Liver (tissue), 9 donors: ENCODE data around the gene LYZL6. TPM values are rescaled to one million over a fixed set of nuclear protein-coding genes. Genes with fewer than 3 reads are reported as not detected.
"Not testable (repeated sequence)": the region's sequence is repeated elsewhere in the genome, so short reads cannot be mapped to it uniquely, and the experiment has no call there.

Experiments used
- DNase-seq: peaks from one replicate; pipeline ENCODE4 v3.0.0-alpha.2; 2017; ENCODE audit warnings: low spot score
- H3K27ac ChIP-seq, 2 donors: one replicate each; pipeline ENCODE4 v1.7.0; 2013; ENCODE audit warnings: inconsistent platforms in 2 of 2, low read length in 2 of 2, control low read depth in 1 of 2, low read depth in 1 of 2, mild to moderate bottlenecking in 1 of 2
- H3K27me3 ChIP-seq, 4 donors: one replicate each; pipeline versions ENCODE4 v1.6.1 to v1.7.0; 2013; ENCODE audit warnings: low read length in 3 of 4, inconsistent platforms in 1 of 4, mild to moderate bottlenecking in 1 of 4, moderate library complexity in 1 of 4; ENCODE audit not compliant: control insufficient read depth in 4 of 4, insufficient read depth in 4 of 4
- H3K36me3 ChIP-seq, 4 donors: one replicate each; pipeline versions ENCODE4 v1.6.1 to v1.7.0; 2013; ENCODE audit warnings: low read length in 3 of 4, mild to moderate bottlenecking in 3 of 4, low read depth in 1 of 4, moderate library complexity in 1 of 4; ENCODE audit not compliant: control insufficient read depth in 4 of 4, insufficient read depth in 3 of 4
- H3K4me1 ChIP-seq, 4 donors: one replicate each; pipeline versions ENCODE4 v1.6.1 to v1.7.0; 2013; ENCODE audit warnings: low read length in 3 of 4, mild to moderate bottlenecking in 3 of 4, moderate library complexity in 1 of 4; ENCODE audit not compliant: control insufficient read depth in 4 of 4, insufficient read depth in 4 of 4
- H3K4me3 ChIP-seq, 3 donors: one replicate each; pipeline versions ENCODE4 v1.6.1 to v1.7.0; 2013; ENCODE audit warnings: low read length in 3 of 3, control low read depth in 1 of 3, low read depth in 1 of 3, mild to moderate bottlenecking in 1 of 3
- H3K9ac ChIP-seq, 2 donors: one replicate each; pipeline ENCODE4 v1.7.0; 2013; ENCODE audit warnings: low read length in 2 of 2, mild to moderate bottlenecking in 2 of 2, moderate library complexity in 2 of 2, control low read depth in 1 of 2, low read depth in 1 of 2
- H3K9me3 ChIP-seq, 4 donors: one replicate each; pipeline versions ENCODE4 v1.6.1 to v1.7.0; 2013; ENCODE audit warnings: low read length in 3 of 4; ENCODE audit not compliant: control insufficient read depth in 4 of 4
- ATF3 ChIP-seq: IDR thresholded peaks from 2 replicates; pipeline ENCODE4 v1.6.1; 2016; ENCODE audit warnings: antibody characterized with exemption
- CTCF ChIP-seq: fragments of 150-350 bp; IDR thresholded peaks from 2 replicates; pipeline ENCODE4 v1.5.1; 2017; ENCODE audit warnings: improper control_type of control experiment, low read depth, low read length; ENCODE audit not compliant: missing input control
- EGR1 ChIP-seq, 2 donors: IDR thresholded peaks; 2 replicates each; pipeline ENCODE4 v1.6.1; 2016 to 2018; ENCODE audit warnings: antibody characterized with exemption in 2 of 2, low read depth in 2 of 2
- FOXA1 ChIP-seq: IDR thresholded peaks from 2 replicates; pipeline ENCODE4 v1.6.1; 2016; ENCODE audit warnings: antibody characterized with exemption
- FOXA2 ChIP-seq: IDR thresholded peaks from 2 replicates; pipeline ENCODE4 v1.6.1; 2016; ENCODE audit warnings: antibody characterized with exemption
- GABPA ChIP-seq, 2 donors: IDR thresholded peaks in 1 of 2; conservative IDR thresholded peaks in 1 of 2; 2 replicates each; pipeline ENCODE4 v1.6.1; 2016; ENCODE audit warnings: antibody characterized with exemption in 2 of 2, mild to moderate bottlenecking in 1 of 2, moderate library complexity in 1 of 2
- HNF4A ChIP-seq, 2 donors: conservative IDR thresholded peaks; 2 replicates each; pipeline ENCODE4 v1.6.1; 2016; ENCODE audit warnings: antibody characterized with exemption in 2 of 2, mild to moderate bottlenecking in 2 of 2
- HNF4G ChIP-seq: IDR thresholded peaks from 2 replicates; pipeline ENCODE4 v1.6.1; 2016; ENCODE audit warnings: antibody characterized with exemption
- JUND ChIP-seq, 2 donors: IDR thresholded peaks; 2 replicates each; pipeline ENCODE4 v1.6.1; 2016; ENCODE audit warnings: antibody characterized with exemption in 2 of 2
- MAX ChIP-seq: IDR thresholded peaks from 2 replicates; pipeline ENCODE4 v1.6.1; 2016; ENCODE audit warnings: antibody characterized with exemption
- NR2F2 ChIP-seq: IDR thresholded peaks from 2 replicates; pipeline ENCODE4 v1.6.1; 2016; ENCODE audit warnings: antibody characterized with exemption
- RAD21 ChIP-seq, 2 donors: IDR thresholded peaks; 2 replicates each; pipeline ENCODE4 v1.6.1; 2016; ENCODE audit warnings: antibody characterized with exemption in 2 of 2, mild to moderate bottlenecking in 2 of 2
- RXRA ChIP-seq, 2 donors: IDR thresholded peaks; 2 replicates each; pipeline ENCODE4 v1.6.1; 2017 to 2018; ENCODE audit warnings: antibody characterized with exemption in 2 of 2, mild to moderate bottlenecking in 1 of 2
- SP1 ChIP-seq: IDR thresholded peaks from 2 replicates; pipeline ENCODE4 v1.6.1; 2018; ENCODE audit warnings: antibody characterized with exemption, mild to moderate bottlenecking
- TAF1 ChIP-seq: conservative IDR thresholded peaks from 2 replicates; pipeline ENCODE4 v1.6.1; 2016; ENCODE audit warnings: antibody characterized with exemption, mild to moderate bottlenecking
- YY1 ChIP-seq: IDR thresholded peaks from 2 replicates; pipeline ENCODE4 v1.6.1; 2016; ENCODE audit warnings: antibody characterized with exemption, mild to moderate bottlenecking
- ZBTB33 ChIP-seq: IDR thresholded peaks from 2 replicates; pipeline ENCODE4 v1.6.1; 2016; ENCODE audit warnings: antibody characterized with exemption
- WGBS: extraction: QIAGEN DNeasy Blood & Tissue Kit; methylation state at CpG from one replicate; pipeline ENCODE4 v1.1.7; 2013; 5-methylcytosine and 5-hydroxymethylcytosine counted together
- polyA plus RNA-seq, 2 donors: library from polyadenylated mRNA; stranded (reverse) in 1 of 2; unstranded in 1 of 2; fragments of 200-250 nt in 1 of 2; fragments of >200 nt in 1 of 2; fragmentation: Nextera tagmentation in 1 of 2; extraction: Ambion mirVana in 1 of 2; gene quantifications; one replicate each; pipeline versions ENCODE4 v1.2.1 to v1.2.3, GENCODE V29; 2013 to 2015
- total RNA-seq, 2 donors: library from RNA; depleted of rRNA; stranded (reverse); fragments of >200 nt; gene quantifications; one replicate each; pipeline ENCODE4 v1.2.3, GENCODE V29; 2014
- TF ChIP-seq, protein P1 (sequence below): IDR thresholded peaks from 2 replicates; pipeline ENCODE4 v1.6.1; 2016; ENCODE audit warnings: antibody characterized with exemption, mild to moderate bottlenecking
- donor health status: healthy.
- donor health status: healthy.
- donor health status: healthy.
- donor health status: healthy.
- donor health status: healthy.

The LYZL6 gene
- total and polyA plus RNA-seq, 4 donors, result not detected

DNA sequence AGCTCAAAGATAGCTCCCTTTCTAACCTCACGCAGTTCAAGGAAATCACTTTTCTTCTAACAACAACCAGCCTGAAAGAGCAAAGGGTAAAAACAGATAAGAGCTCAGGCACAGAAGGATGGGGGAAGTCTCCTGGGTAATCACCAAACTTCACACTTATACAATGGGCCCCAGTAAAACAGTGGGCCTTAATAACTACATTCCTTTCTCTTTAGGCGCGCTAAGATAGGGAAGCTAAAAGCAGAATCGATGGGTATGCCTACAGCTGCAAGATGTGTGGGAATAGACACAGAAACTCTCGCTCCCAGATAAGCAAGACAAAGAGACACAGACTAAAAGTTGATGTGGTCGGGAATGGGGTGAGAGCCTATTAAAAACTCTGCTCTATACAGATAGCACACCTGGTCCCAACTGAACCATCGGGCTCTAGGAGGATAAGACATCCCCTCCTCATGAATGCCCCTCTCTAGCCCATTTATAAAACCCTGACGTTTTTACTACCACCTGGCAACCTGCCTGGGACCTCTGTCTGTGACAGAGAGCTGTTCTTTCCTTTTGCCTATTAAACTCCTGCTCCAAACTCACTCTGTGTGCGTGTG lies 826 bp downstream of the LYZL6 start:
- H3K36me3 ChIP-seq, result no peaks in the 10 kb centered on the region
- no peaks in the 10 kb centered on the region for H3K4me1 ChIP-seq
- H3K27ac ChIP-seq, result no peak overlapping the region
- no peaks in the 10 kb centered on the region for H3K9me3 ChIP-seq
- H3K9ac ChIP-seq, result no peak overlapping the region
- H3K4me3 ChIP-seq, result no peak overlapping the region
- TF ChIP-seq YY1 (no peak), EGR1 (IDR thresholded peaks at IDR 0.05; ENCODE audit: low read depth in 2 of 2) (no peak), ATF3 (no peak), MAX (no peak), ZBTB33 (no peak), JUND (IDR thresholded peaks at IDR 0.05) (no peak), SP1 (no peak), CTCF (no peak), GABPA (IDR thresholded peaks at IDR 0.05 in 1 of 2, conservative IDR thresholded peaks at IDR 0.05 in 1 of 2) (no peak), NR2F2 (no peak), FOXA1 (no peak), HNF4G (no peak), TAF1 (no peak), RXRA (IDR thresholded peaks at IDR 0.05) (no peak), HNF4A (conservative IDR thresholded peaks at IDR 0.05) (no peak), FOXA2 (no peak), RAD21 (IDR thresholded peaks at IDR 0.05) (no peak)
- TF ChIP-seq, protein P1, sequence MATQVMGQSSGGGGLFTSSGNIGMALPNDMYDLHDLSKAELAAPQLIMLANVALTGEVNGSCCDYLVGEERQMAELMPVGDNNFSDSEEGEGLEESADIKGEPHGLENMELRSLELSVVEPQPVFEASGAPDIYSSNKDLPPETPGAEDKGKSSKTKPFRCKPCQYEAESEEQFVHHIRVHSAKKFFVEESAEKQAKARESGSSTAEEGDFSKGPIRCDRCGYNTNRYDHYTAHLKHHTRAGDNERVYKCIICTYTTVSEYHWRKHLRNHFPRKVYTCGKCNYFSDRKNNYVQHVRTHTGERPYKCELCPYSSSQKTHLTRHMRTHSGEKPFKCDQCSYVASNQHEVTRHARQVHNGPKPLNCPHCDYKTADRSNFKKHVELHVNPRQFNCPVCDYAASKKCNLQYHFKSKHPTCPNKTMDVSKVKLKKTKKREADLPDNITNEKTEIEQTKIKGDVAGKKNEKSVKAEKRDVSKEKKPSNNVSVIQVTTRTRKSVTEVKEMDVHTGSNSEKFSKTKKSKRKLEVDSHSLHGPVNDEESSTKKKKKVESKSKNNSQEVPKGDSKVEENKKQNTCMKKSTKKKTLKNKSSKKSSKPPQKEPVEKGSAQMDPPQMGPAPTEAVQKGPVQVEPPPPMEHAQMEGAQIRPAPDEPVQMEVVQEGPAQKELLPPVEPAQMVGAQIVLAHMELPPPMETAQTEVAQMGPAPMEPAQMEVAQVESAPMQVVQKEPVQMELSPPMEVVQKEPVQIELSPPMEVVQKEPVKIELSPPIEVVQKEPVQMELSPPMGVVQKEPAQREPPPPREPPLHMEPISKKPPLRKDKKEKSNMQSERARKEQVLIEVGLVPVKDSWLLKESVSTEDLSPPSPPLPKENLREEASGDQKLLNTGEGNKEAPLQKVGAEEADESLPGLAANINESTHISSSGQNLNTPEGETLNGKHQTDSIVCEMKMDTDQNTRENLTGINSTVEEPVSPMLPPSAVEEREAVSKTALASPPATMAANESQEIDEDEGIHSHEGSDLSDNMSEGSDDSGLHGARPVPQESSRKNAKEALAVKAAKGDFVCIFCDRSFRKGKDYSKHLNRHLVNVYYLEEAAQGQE, result no peak
- WGBS, result 68% methylated on average over 9 of the region's 9 CpGs
- H3K27me3 ChIP-seq, result no peaks in the 10 kb centered on the region
- no peak for DNase-seq

DNA sequence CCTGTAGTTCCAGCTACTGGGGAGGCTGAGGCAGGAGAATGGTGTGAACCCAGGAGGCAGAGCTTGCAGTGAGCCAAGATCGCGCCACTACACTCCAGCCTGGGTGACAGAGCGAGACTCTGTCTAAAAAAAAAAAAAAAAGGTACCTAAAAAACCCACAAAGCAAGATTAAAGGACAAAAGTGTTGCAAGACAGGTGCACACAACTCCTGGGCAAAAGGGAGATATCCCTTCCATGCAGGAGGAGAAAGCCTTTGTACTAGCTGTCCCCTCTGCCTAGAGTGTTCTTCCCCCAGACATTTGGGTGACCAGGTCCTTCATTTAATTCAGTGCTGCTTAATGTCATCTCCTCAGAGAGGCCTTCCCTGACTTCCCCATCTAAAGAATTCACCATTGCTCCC lies 5.0 kb downstream of the LYZL6 start:
- WGBS, result 99% methylated on average over 3 of the region's 3 CpGs
- H3K27ac ChIP-seq, H3K4me3 ChIP-seq, H3K36me3 ChIP-seq, H3K27me3 ChIP-seq, H3K4me1 ChIP-seq, H3K9me3 ChIP-seq, H3K9ac ChIP-seq, DNase-seq: not testable (repeated sequence)
